ENCODE data around the gene CARM1.
"Not testable (repeated sequence)": the region's sequence is repeated elsewhere in the genome, so short reads cannot be mapped to it uniquely, and the experiment has no call there.

DNA sequence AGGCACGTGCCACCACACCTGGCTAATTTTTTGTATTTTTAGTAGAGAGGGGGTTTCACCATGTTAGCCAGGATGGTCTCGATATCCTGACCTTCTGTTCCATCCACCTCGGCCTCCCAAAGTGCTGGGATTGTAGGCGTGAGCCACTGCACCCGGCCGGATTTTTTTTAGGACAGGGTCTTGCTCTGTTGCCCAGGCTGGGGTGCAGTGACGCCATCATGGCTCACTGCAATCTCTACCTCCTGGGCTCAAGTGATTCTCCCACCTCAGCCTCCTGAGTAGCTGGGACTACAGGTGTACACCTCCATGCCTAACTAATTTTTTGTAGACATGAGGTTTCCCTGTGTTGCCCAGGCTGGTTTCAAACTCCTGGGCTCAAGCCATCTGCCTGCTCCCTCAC, 33.7 kb upstream of the CARM1 start:
- TF ChIP-seq, protein P1, sequence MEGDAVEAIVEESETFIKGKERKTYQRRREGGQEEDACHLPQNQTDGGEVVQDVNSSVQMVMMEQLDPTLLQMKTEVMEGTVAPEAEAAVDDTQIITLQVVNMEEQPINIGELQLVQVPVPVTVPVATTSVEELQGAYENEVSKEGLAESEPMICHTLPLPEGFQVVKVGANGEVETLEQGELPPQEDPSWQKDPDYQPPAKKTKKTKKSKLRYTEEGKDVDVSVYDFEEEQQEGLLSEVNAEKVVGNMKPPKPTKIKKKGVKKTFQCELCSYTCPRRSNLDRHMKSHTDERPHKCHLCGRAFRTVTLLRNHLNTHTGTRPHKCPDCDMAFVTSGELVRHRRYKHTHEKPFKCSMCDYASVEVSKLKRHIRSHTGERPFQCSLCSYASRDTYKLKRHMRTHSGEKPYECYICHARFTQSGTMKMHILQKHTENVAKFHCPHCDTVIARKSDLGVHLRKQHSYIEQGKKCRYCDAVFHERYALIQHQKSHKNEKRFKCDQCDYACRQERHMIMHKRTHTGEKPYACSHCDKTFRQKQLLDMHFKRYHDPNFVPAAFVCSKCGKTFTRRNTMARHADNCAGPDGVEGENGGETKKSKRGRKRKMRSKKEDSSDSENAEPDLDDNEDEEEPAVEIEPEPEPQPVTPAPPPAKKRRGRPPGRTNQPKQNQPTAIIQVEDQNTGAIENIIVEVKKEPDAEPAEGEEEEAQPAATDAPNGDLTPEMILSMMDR (conservative IDR thresholded peaks at IDR 0.05; ENCODE audit: low read depth in 2 of 2), result not testable (repeated sequence)
- not testable (repeated sequence) for TF ChIP-seq POLR2AphosphoS5 (IDR thresholded peaks at IDR 0.05; ENCODE audit: low read depth); EZH2phosphoT487 (IDR thresholded peaks at IDR 0.05; ENCODE audit: unreplicated experiment); JUNB (IDR thresholded peaks at IDR 0.05; ENCODE audit: unreplicated experiment); CREB1 (CRISPR knock-in tag; IDR thresholded peaks at IDR 0.05; ENCODE audit: low read depth); EZH2 (IDR thresholded peaks at IDR 0.05; ENCODE audit: low read depth, unreplicated experiment); REST (IDR thresholded peaks at IDR 0.05; ENCODE audit: unreplicated experiment); ZNF331 (CRISPR knock-in tag; IDR thresholded peaks at IDR 0.05; ENCODE audit: low read depth)
